Esophagus (tissue), 2 donors: Measurements from ENCODE around the gene ARFIP1. TPM values are rescaled to one million over a fixed set of nuclear protein-coding genes. Genes with fewer than 3 reads are reported as not detected.
"Not testable (repeated sequence)": the region's sequence is repeated elsewhere in the genome, so short reads cannot be mapped to it uniquely, and the experiment has no call there.

Experiments
- H3K27ac ChIP-seq, 2 donors: one replicate each; pipeline ENCODE4 v1.5.1; 2013; ENCODE audit warnings: low read depth in 2 of 2, mild to moderate bottlenecking in 2 of 2, inconsistent platforms in 1 of 2, low read length in 1 of 2, moderate library complexity in 1 of 2
- H3K27me3 ChIP-seq, 2 donors: one replicate each; pipeline ENCODE4 v1.6.1; 2013; ENCODE audit warnings: low read length in 2 of 2, control low read depth in 1 of 2, mild to moderate bottlenecking in 1 of 2; ENCODE audit not compliant: insufficient read depth in 2 of 2, control insufficient read depth in 1 of 2
- H3K36me3 ChIP-seq, 2 donors: one replicate each; pipeline ENCODE4 v1.6.1; 2013; ENCODE audit warnings: low read length in 1 of 2; ENCODE audit not compliant: control insufficient read depth in 2 of 2, insufficient read depth in 2 of 2
- H3K4me1 ChIP-seq, 2 donors: one replicate each; pipeline ENCODE4 v1.6.1; 2013; ENCODE audit warnings: low read length in 1 of 2; ENCODE audit not compliant: control insufficient read depth in 2 of 2, insufficient read depth in 2 of 2
- H3K4me3 ChIP-seq, 2 donors: one replicate each; pipeline ENCODE4 v1.5.1; 2013; ENCODE audit warnings: low read length in 2 of 2, mild to moderate bottlenecking in 2 of 2, low read depth in 1 of 2, moderate library complexity in 1 of 2
- H3K9me3 ChIP-seq, 2 donors: one replicate each; pipeline ENCODE4 v1.6.1; 2013; ENCODE audit warnings: mild to moderate bottlenecking in 2 of 2, low read depth in 1 of 2, low read length in 1 of 2, moderate library complexity in 1 of 2; ENCODE audit not compliant: control insufficient read depth in 2 of 2, insufficient read depth in 1 of 2
- WGBS, 2 donors: extraction: QIAGEN DNeasy Blood & Tissue Kit; methylation state at CpG; one replicate each; pipeline ENCODE4 v1.1.7; 2013; 5-methylcytosine and 5-hydroxymethylcytosine counted together
- polyA plus RNA-seq, 2 donors: library from polyadenylated mRNA; stranded (reverse); fragments of 200-250 nt; gene quantifications; one replicate each; pipeline ENCODE4 v1.2.3, GENCODE V29; 2013
- donor health status: healthy with polysubstance abuse.
- donor health status: Bipolar disorder and iron deficiency.

ARFIP1 gene
- polyA plus RNA-seq, 2 donors, result 13.7 to 14.3 TPM

DNA sequence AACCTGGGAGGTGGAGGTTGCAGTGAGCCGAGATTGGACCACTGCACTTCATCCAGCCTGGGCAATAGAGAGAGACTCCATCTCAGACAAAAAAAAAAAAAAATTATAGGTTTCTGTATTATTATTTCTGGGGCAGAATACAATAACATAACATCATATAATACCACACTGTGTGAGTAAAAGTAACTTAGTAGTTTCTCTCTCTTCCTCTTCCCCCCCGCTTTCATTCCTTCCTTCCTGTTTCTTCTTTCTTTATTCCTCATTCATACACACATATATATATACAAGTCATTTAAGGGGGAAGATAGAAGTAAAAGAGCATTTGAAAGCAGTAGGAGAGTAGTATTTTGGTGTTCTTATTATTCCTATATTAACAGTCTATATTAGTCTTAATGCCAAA is 100.5 kb downstream of the ARFIP1 start:
- Histone ChIP-seq H3K9me3 (no peaks in the 10 kb centered on the region), H3K4me1 (no peaks in the 10 kb centered on the region), H3K36me3 (peaks cover 0 to 2% of the 10 kb centered on the region in 2 donors), H3K27ac (no peak overlapping the region), H3K4me3 (no peak overlapping the region), H3K27me3 (no peaks in the 10 kb centered on the region)
- 94 to 97% methylated on average over 2 of the region's 2 CpGs for WGBS, 2 donors

DNA sequence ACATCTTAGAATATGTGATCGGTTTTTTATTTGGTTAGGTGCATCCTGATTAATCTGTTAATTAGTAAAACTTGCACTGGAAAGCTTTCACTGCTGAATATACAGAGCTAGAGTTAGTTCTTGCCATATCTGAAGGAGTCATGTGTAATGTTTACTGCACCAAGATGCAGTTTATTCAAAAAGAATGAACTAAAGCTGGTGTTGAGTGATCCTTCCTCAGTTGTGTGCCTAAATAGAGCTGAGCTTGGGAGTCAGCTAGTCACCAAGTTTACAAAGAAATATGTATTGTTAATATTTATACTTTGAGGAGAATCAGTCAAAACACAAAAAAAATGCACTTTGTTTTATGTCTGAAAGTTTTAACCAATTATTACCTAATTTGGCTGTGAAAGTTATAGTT is 102.2 kb downstream of the ARFIP1 start:
- H3K36me3 ChIP-seq, result peaks cover 0 to 2% of the 10 kb centered on the region in 2 donors
- WGBS, 2 donors, result 96 to 98% methylated on average over 1 of the region's 1 CpG
- H3K4me1 ChIP-seq, result no peaks in the 10 kb centered on the region
- no peaks in the 10 kb centered on the region for H3K27me3 ChIP-seq
- H3K4me3 ChIP-seq, result no peak overlapping the region
- H3K27ac ChIP-seq, result no peak overlapping the region
- no peaks in the 10 kb centered on the region for H3K9me3 ChIP-seq

DNA sequence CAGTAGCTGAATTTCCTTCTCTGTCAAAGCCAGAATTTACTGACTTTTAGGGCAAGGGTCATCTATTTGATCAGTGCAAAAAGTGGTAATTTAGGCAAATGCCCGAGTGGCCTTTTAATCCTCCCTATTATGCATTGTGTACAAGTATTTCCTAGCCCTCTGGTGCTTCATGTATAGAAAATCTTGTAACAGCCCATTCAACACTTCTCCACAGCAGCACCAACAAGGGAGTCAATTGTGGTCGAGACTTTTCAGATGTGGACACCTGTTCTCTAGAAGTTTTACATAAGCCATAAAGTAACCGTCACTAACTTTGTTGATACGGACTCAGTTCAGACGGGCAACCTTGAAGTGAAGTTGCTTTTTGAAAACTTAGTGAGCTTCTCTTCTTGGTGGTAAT is 105.4 kb downstream of the ARFIP1 start:
- Histone ChIP-seq H3K4me1 (no peaks in the 10 kb centered on the region), H3K9me3 (no peaks in the 10 kb centered on the region), H3K27ac (no peak overlapping the region), H3K4me3 (no peak overlapping the region), H3K36me3 (peaks cover 0 to 7% of the 10 kb centered on the region in 2 donors), H3K27me3 (no peaks in the 10 kb centered on the region)
- 79 to 90% methylated on average over 5 of the region's 5 CpGs for WGBS, 2 donors

DNA sequence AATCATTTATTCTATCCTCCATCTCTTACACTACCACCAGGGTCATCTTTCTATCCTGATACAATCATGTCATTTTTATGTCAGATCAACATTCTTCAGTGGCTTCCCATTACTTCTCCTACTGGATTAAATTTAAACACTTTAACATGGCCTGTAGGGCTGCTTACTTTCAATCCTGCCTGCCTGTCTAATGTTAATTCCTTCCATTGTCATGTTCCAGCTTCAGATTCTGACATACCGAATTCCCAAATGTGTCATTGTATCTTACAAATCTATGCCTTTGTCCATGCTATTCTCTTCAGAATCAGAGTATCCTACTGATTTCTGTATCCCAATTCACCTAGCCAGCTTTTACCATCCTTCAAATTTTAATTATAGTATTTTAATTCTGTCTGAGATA is 106.4 kb downstream of the ARFIP1 start:
- Histone ChIP-seq H3K4me1 (no peaks in the 10 kb centered on the region), H3K9me3 (no peaks in the 10 kb centered on the region), H3K27ac (no peak overlapping the region), H3K4me3 (no peak overlapping the region), H3K36me3 (peaks cover 3 to 7% of the 10 kb centered on the region in 2 donors), H3K27me3 (no peaks in the 10 kb centered on the region)
- 80 to 95% methylated on average over 1 of the region's 1 CpG for WGBS, 2 donors

DNA sequence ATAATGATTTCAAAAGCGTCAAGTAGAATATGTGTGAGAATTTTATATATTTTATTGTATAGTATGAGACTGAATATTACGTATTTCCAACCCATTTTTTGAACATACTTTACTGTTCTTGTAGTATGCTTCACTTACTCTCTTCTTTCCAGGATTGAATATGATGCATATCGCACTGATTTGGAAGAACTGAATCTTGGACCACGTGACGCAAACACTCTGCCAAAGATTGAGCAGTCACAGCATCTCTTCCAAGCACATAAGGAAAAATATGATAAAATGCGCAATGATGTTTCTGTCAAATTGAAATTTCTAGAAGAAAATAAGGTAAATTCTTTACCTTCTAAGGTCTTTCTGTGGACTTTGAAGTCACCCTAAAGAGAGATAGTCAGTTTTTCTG is 108.2 kb downstream of the ARFIP1 start:
- no peaks in the 10 kb centered on the region for H3K27me3 ChIP-seq
- H3K9me3 ChIP-seq, result no peaks in the 10 kb centered on the region
- no peak overlapping the region for H3K27ac ChIP-seq
- H3K4me1 ChIP-seq, result no peaks in the 10 kb centered on the region
- peaks cover 6 to 7% of the 10 kb centered on the region in 2 donors for H3K36me3 ChIP-seq
- no peak overlapping the region for H3K4me3 ChIP-seq
- WGBS, 2 donors, result 93% methylated on average over 6 of the region's 6 CpGs

DNA sequence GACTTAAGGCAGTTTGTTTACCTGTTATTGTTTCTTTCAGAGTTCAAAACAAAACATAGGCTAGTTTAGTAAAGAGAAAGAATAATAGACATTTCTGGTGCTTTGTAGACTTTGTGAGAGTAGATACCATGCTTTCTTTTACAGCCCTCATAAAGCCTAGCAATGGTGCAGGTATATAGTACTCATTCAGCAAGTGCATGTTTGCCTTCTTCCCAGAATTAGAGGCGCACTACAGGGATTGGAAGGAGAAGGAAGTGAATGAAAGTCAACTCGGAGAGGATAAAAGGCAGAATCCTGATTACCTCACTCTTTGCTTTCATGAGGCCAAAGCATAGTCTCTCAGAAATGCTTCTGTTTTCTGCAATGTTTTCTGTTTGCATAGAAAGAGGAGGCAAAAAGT is 113.2 kb downstream of the ARFIP1 start:
- Histone ChIP-seq H3K27ac (no peak overlapping the region), H3K36me3 (peaks cover 5 to 7% of the 10 kb centered on the region in 2 donors), H3K4me1 (peaks cover 0 to 2% of the 10 kb centered on the region in 2 donors), H3K27me3 (no peaks in the 10 kb centered on the region), H3K4me3 (no peak overlapping the region), H3K9me3 (no peaks in the 10 kb centered on the region)
- whole genome bisulfite sequencing, 2 donors, result 74 to 79% methylated on average over 2 of the region's 2 CpGs

DNA sequence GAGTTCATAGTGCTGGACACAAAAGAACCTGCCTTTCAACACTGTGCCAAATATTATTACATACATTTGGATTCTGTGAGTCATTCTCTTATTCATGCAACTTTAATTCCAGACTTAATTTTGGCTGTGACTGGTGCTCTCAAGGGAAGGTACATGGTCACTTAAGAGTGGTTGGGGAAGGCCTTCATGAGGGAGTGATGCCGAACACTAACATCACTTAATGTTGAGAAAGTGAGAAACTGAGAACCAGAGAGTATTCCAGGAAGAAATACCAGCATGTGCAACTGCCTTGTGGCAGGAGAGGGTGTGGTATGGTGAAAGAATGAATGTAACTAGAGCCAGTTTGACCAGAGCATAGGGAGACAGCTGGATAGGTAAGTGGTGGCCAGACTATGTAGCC is 114.9 kb downstream of the ARFIP1 start:
- no peaks in the 10 kb centered on the region for H3K9me3 ChIP-seq
- peaks cover 0 to 7% of the 10 kb centered on the region in 2 donors for H3K36me3 ChIP-seq
- H3K27ac ChIP-seq, result no peak overlapping the region
- peaks cover 0 to 2% of the 10 kb centered on the region in 2 donors for H3K4me1 ChIP-seq
- 78 to 89% methylated on average over 1 of the region's 1 CpG for WGBS, 2 donors
- H3K27me3 ChIP-seq, result no peaks in the 10 kb centered on the region
- no peak overlapping the region for H3K4me3 ChIP-seq

DNA sequence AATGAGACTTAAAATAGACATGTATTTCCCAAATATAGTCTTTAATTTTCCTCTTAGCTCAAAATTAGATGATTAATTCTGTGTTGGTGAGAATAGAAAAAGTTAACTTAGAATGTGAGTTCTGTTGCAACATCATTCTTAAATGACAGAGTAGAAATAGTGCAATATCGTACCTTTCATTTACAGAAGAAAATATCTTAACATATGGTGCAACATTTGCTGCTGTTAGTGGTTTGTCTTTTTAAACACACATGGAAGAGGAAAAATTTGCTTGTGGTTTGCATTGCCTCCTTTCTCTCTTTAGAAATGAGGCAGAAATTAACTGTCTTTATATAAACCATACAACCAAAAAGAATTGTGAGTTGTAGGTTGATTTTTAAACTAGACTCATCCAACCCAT is 117.1 kb downstream of the ARFIP1 start:
- H3K36me3 ChIP-seq, result peaks cover 0 to 3% of the 10 kb centered on the region in 2 donors
- H3K4me1 ChIP-seq, result peaks cover 0 to 2% of the 10 kb centered on the region in 2 donors
- WGBS, 2 donors, result 82 to 90% methylated on average over 1 of the region's 1 CpG
- no peak overlapping the region for H3K27ac ChIP-seq
- no peak overlapping the region for H3K4me3 ChIP-seq
- H3K27me3 ChIP-seq, result no peaks in the 10 kb centered on the region
- no peaks in the 10 kb centered on the region for H3K9me3 ChIP-seq

DNA sequence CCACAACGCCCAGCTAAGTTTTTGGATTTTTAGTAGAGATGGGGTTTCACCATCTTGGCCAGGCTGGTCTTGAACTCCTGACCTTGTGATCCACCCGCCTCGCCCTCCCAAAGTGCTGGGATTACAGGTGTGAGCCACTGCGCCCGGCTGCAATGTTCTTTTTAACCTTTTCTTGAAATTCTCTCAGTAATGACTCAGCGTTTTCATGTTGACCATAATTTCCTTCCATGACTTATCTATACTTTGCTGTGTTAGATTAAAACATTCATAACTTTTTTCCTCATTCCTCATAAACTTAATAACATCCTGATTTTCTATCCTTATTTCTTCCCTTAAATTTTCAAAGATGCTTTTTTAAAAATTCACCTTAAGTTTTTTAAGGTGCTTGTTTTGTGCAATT is 118.4 kb downstream of the ARFIP1 start:
- not testable (repeated sequence) for H3K27me3 ChIP-seq, H3K4me1 ChIP-seq, H3K9me3 ChIP-seq, H3K4me3 ChIP-seq, H3K36me3 ChIP-seq, H3K27ac ChIP-seq
- WGBS, 2 donors, result 89 to 92% methylated on average over 6 of the region's 6 CpGs

DNA sequence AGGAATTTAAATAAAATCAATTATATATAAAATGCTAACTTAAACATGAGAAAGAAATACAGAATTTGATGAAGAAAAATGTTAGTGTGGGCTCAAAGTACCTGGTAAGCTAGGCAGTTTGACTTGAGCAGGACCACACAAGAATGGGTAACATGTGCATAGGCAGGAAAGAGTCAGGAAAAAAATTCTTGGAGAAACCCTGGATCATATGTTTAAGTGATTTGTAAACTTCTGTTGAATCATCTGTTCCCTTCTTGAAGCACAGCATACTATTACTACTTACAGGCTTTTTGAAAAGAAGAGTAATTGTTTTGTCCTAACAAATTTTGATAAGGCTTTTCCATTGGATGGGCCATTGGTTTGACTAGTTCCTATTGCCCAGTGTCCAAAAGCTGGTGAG is 118.9 kb downstream of the ARFIP1 start:
- no peak overlapping the region for H3K4me3 ChIP-seq
- no peaks in the 10 kb centered on the region for H3K9me3 ChIP-seq
- H3K27ac ChIP-seq, result no peak overlapping the region
- no peaks in the 10 kb centered on the region for H3K27me3 ChIP-seq
- no peaks in the 10 kb centered on the region for H3K36me3 ChIP-seq
- H3K4me1 ChIP-seq, result peaks cover 0 to 2% of the 10 kb centered on the region in 2 donors
